GM23338 (cell line): Measurements from ENCODE around the gene AIF1L. TPM values are rescaled to one million over a fixed set of nuclear protein-coding genes. Genes with fewer than 3 reads are reported as not detected.

Experiments used
- ATAC-seq: fragments of 200-7000 bp; cut with Tn5 transposase; 3 replicates; pipeline ENCODE4 v1.9.1; 2020
- DNase-seq: peaks from one replicate; pipeline ENCODE4 v3.0.0-alpha.2; 2015; ENCODE audit warnings: low spot score
- H2AFZ ChIP-seq: fragments of 200-600 bp; sonication (generic); 2 replicates; pipeline ENCODE4 v1.8.0; 2016; ENCODE audit warnings: antibody characterized with exemption, mild to moderate bottlenecking, moderate library complexity
- H3F3A ChIP-seq: fragments of 200-600 bp; sonication (generic); replicated peaks from 2 replicates; pipeline ENCODE4 v1.8.0; 2017; ENCODE audit warnings: antibody characterized with exemption, mixed run types, low read depth
- H3K27ac ChIP-seq: fragments of 200-600 bp; sonication (generic); 2 replicates; pipeline ENCODE4 v1.6.1; 2016; ENCODE audit warnings: low read depth
- H3K27me3 ChIP-seq: fragments of 200-600 bp; sonication (generic); 2 replicates; pipeline ENCODE4 v1.8.0; 2016; ENCODE audit warnings: mild to moderate bottlenecking, mixed run types, moderate library complexity; ENCODE audit not compliant: insufficient read depth
- H3K36me3 ChIP-seq: fragments of 200-600 bp; sonication (generic); 2 replicates; pipeline ENCODE4 v1.8.0; 2016; ENCODE audit warnings: mild to moderate bottlenecking; ENCODE audit not compliant: insufficient read depth
- H3K4me1 ChIP-seq: fragments of 200-600 bp; sonication (generic); 2 replicates; pipeline ENCODE4 v1.8.0; 2016; ENCODE audit warnings: mild to moderate bottlenecking, moderate library complexity; ENCODE audit not compliant: insufficient read depth
- H3K4me2 ChIP-seq: fragments of 200-600 bp; sonication (generic); 2 replicates; pipeline ENCODE4 v1.7.1; 2017; ENCODE audit warnings: mixed run types
- H3K4me3 ChIP-seq: fragments of 200-600 bp; sonication (generic); 2 replicates; pipeline ENCODE4 v1.6.1; 2016; ENCODE audit warnings: mixed run types
- H3K79me2 ChIP-seq: fragments of 200-600 bp; sonication (generic); replicated peaks from 2 replicates; pipeline ENCODE4 v1.8.0; 2017; ENCODE audit warnings: mild to moderate bottlenecking; ENCODE audit not compliant: insufficient read depth
- H3K9me2 ChIP-seq: fragments of 200-600 bp; sonication (generic); 2 replicates; pipeline ENCODE4 v1.8.0; 2017; ENCODE audit not compliant: insufficient read depth
- H4K20me1 ChIP-seq: fragments of 200-600 bp; sonication (generic); replicated peaks from 2 replicates; pipeline ENCODE4 v1.8.0; 2017; ENCODE audit warnings: mild to moderate bottlenecking; ENCODE audit not compliant: insufficient read depth
- H3K27ac Mint-ChIP-seq: 2 replicates; pipeline ENCODE4 v1.8.0; 2020; ENCODE audit warnings: inconsistent platforms, mild to moderate bottlenecking, moderate library complexity, mixed read lengths
- H3K27me3 Mint-ChIP-seq: 3 replicates; pipeline ENCODE4 v1.8.0; 2022; ENCODE audit warnings: low read depth, mild to moderate bottlenecking, moderate library complexity, mixed read lengths, inconsistent platforms; ENCODE audit not compliant: insufficient read depth, poor library complexity
- H3K36me3 Mint-ChIP-seq: 3 replicates; pipeline ENCODE4 v1.8.0; 2021; ENCODE audit warnings: low read depth, mild to moderate bottlenecking, inconsistent platforms, moderate library complexity, mixed read lengths
- H3K4me1 Mint-ChIP-seq: 3 replicates; pipeline ENCODE4 v1.8.0; 2020; ENCODE audit warnings: mild to moderate bottlenecking, inconsistent platforms, mixed read lengths
- H3K4me3 Mint-ChIP-seq: 3 replicates; pipeline ENCODE4 v1.8.0; 2021; ENCODE audit warnings: moderate library complexity, mild to moderate bottlenecking, inconsistent platforms, mixed read lengths
- H3K9me3 Mint-ChIP-seq: 3 replicates; pipeline ENCODE4 v1.8.0; 2020; ENCODE audit warnings: moderate library complexity, mild to moderate bottlenecking, inconsistent platforms, mixed read lengths
- CTCF ChIP-seq, 2 experiments: fragments of 200-600 bp in 1 of 2; sonication (generic) in 1 of 2; conservative IDR thresholded peaks; 2 replicates each; pipeline versions ENCODE4 v1.5.1 to v1.6.1; 2016 to 2017; ENCODE audit warnings: antibody characterized with exemption in 2 of 2, low read depth in 2 of 2, mild to moderate bottlenecking in 2 of 2, moderate library complexity in 1 of 2
- ETS1 ChIP-seq: IDR thresholded peaks from 2 replicates; pipeline ENCODE4 v1.6.1; 2016; ENCODE audit warnings: antibody characterized with exemption
- EZH2 ChIP-seq: fragments of 200-600 bp; sonication (generic); IDR thresholded peaks from one replicate; pipeline ENCODE4 v1.8.0; 2017; ENCODE audit warnings: antibody characterized with exemption, mild to moderate bottlenecking, low read depth; ENCODE audit not compliant: unreplicated experiment
- EZH2phosphoT487 ChIP-seq: fragments of 200-600 bp; sonication (generic); IDR thresholded peaks from one replicate; pipeline ENCODE4 v1.8.1; 2018; ENCODE audit warnings: antibody characterized with exemption; ENCODE audit not compliant: unreplicated experiment
- JUNB ChIP-seq: IDR thresholded peaks from one replicate; pipeline ENCODE4 v1.6.1; 2016; ENCODE audit warnings: antibody characterized with exemption; ENCODE audit not compliant: unreplicated experiment
- NANOG ChIP-seq: IDR thresholded peaks from 2 replicates; pipeline ENCODE4 v1.6.1; 2016; ENCODE audit warnings: antibody characterized with exemption, borderline replicate concordance
- ZNF114 ChIP-seq: fragments of 250-450 bp; sonication (Bioruptor Pico); IDR thresholded peaks from 2 replicates; pipeline ENCODE4 v1.5.0; 2020; ENCODE audit warnings: mild to moderate bottlenecking, moderate library complexity
- ZNF331 ChIP-seq: fragments of 250-450 bp; sonication (Bioruptor Pico); IDR thresholded peaks from 2 replicates; pipeline ENCODE4 v1.5.0; 2020; ENCODE audit warnings: low read depth, mild to moderate bottlenecking, moderate library complexity
- ZNF462 ChIP-seq: fragments of 250-450 bp; sonication (Bioruptor Pico); IDR thresholded peaks from 2 replicates; pipeline ENCODE4 v1.5.0; 2020; ENCODE audit warnings: mild to moderate bottlenecking, moderate library complexity
- polyA plus RNA-seq: library from polyadenylated mRNA; unstranded; fragments of >200 nt; fragmentation: Nextera tagmentation; extraction: Ambion mirVana; gene quantifications from 2 replicates; pipeline ENCODE4 v1.2.1, GENCODE V29; 2016
- total RNA-seq: library from RNA; depleted of rRNA; stranded (reverse); fragments of >200 nt; shearing (Covaris generic); gene quantifications from 2 replicates; pipeline ENCODE4 v1.2.3, GENCODE V29; 2014

Gene AIF1L
- total and polyA plus RNA-seq, 2 experiments from 2014 or later = 76.4 to 87.8 TPM

DNA sequence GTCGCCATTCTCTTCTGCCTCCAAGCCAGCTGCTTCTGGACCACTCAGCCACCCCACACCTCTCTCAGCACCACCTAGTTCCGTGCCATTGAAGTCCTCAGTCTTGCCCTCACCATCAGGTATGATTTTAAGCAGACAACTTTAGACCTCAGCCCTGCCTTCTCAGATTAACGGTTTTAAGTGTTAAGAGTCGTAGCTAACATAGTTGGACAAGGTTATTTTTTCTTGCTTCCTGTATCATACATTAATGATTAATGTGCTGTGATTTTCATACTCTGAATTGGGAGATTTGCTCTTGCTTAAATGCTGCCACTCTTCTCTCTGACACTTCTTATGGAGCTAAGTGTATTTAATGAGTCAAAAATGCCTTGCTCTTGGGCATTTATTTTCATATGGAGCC lies 49.9 kb downstream of the AIF1L start (continued):
- TF ChIP-seq ZNF462 (CRISPR knock-in tag) (no peak), EZH2 (no peak), ZNF331 (CRISPR knock-in tag) (no peak), ETS1 (no peak), NANOG (no peak), JUNB (no peak)

DNA sequence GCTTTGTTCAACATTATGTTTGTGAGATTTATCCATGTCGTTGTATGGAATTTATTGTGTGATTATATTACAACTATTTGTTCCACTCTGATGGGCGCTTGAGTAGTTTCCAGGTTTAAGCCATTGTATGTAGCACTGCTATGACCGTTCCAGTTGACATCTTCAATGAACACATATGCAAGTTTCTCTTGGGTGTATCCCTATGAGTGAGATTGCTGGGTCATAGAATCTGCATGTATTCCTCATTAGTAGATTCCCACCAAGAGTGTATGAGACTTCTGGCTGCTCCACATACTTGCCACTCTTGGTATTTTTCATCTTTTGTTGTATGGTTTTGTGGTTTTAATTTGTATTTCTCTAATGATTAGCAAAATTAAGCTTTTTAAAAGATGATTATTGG lies 51.9 kb downstream of the AIF1L start:
- Mint-ChIP-seq H3K9me3 (no peaks in the 10 kb centered on the region), H3K4me3 (no peak overlapping the region), H3K36me3 (peaks cover 81% of the 10 kb centered on the region), H3K27me3 (peaks cover 2% of the 10 kb centered on the region), H3K27ac (no peak overlapping the region), H3K4me1 (no peaks in the 10 kb centered on the region)
- Histone ChIP-seq H3K27ac (no peak overlapping the region), H3K9me2 (no peaks in the 10 kb centered on the region), H3K4me2 (no peak overlapping the region), H3K79me2 (no peaks in the 10 kb centered on the region), H3F3A (0 out of 2 replicates have a peak, but pooled peaks cover 7% of the 10 kb centered on the region), H3K4me1 (no peaks in the 10 kb centered on the region), H3K4me3 (no peak overlapping the region), H3K36me3 (peaks cover 74% of the 10 kb centered on the region), H2AFZ (no peak overlapping the region), H4K20me1 (peaks cover 7% of the 10 kb centered on the region), H3K27me3 (no peaks in the 10 kb centered on the region)
- DNase-seq = no peak
- ATAC-seq = no peak
- TF ChIP-seq EZH2phosphoT487 (no peak), EZH2 (no peak), JUNB (no peak), ZNF114 (no peak), CTCF (conservative IDR thresholded peaks at IDR 0.05; ENCODE audit: low read depth in 2 of 2) (no peak), ZNF331 (CRISPR knock-in tag) (no peak)
